Kidney epithelial cell (primary cell): Measurements from ENCODE around the gene FNDC11. TPM values are rescaled to one million over a fixed set of nuclear protein-coding genes. Genes with fewer than 3 reads are reported as not detected.

Experiments
- DNase-seq: peaks from one replicate; pipeline ENCODE4 v3.0.0-alpha.2; 2010; ENCODE audit warnings: low read depth
- H3K27me3 ChIP-seq: 2 replicates; pipeline ENCODE4 v1.6.0; 2011; ENCODE audit warnings: low read length; ENCODE audit not compliant: control insufficient read depth, insufficient read depth
- H3K36me3 ChIP-seq: 2 replicates; pipeline ENCODE4 v1.5.1; 2011; ENCODE audit warnings: low read length; ENCODE audit not compliant: control insufficient read depth, insufficient read depth
- H3K4me3 ChIP-seq: 2 replicates; pipeline ENCODE4 v1.5.1; 2011; ENCODE audit warnings: low read depth, mild to moderate bottlenecking, control low read depth, low read length
- CTCF ChIP-seq: IDR thresholded peaks from 2 replicates; pipeline ENCODE4 v1.5.1; 2011; ENCODE audit warnings: mild to moderate bottlenecking, moderate library complexity, low read length, control low read depth, inconsistent platforms; ENCODE audit not compliant: insufficient read depth, poor library complexity, severe bottlenecking
- total RNA-seq: library from RNA; depleted of rRNA; stranded (reverse); fragments of >200 nt; gene quantifications from 2 replicates; pipeline ENCODE4 v1.2.3, GENCODE V29; 2015

The FNDC11 gene
- total RNA-seq, 1 donor from 2014 or later = 1.1 TPM

- Histone ChIP-seq H3K4me3 (no peak overlapping the region), H3K27me3 (peaks cover 4% of the 10 kb centered on the region), H3K36me3 (no peaks in the 10 kb centered on the region)
- no peak for DNase-seq
- no peak for TF ChIP-seq CTCF
Measured at GRCh38 chr20:63578224-63579016, 24.5 kb downstream of the FNDC11 start.

- no peak for DNase-seq
- no peak for TF ChIP-seq CTCF
- Histone ChIP-seq H3K36me3 (no peaks in the 10 kb centered on the region), H3K4me3 (no peak overlapping the region), H3K27me3 (peaks cover 4% of the 10 kb centered on the region)
Measured at GRCh38 chr20:63579017-63579694, 25.2 kb downstream of the FNDC11 start.

GRCh38 chr20:63580796-63581461 is 27.0 kb downstream of the FNDC11 start:
- DNase-seq = peak; percentile 32
- TF ChIP-seq CTCF = peak; percentile 78
- Histone ChIP-seq H3K27me3 (peaks cover 4% of the 10 kb centered on the region), H3K36me3 (no peaks in the 10 kb centered on the region), H3K4me3 (no peak overlapping the region)

GRCh38 chr20:63582382-63583063 is 28.6 kb downstream of the FNDC11 start:
- peaks cover 2% of the 10 kb centered on the region for H3K27me3 ChIP-seq
- no peaks in the 10 kb centered on the region for H3K36me3 ChIP-seq
- H3K4me3 ChIP-seq = no peak overlapping the region
- TF ChIP-seq CTCF = no peak
- no peak for DNase-seq

- DNase-seq = no peak
- no peak for TF ChIP-seq CTCF
- Histone ChIP-seq H3K27me3 (no peaks in the 10 kb centered on the region), H3K36me3 (no peaks in the 10 kb centered on the region), H3K4me3 (no peak overlapping the region)
Measured at GRCh38 chr20:63585616-63586565, 31.9 kb downstream of the FNDC11 start.
